Transverse colon (tissue), 4 donors: ENCODE measurements around the gene GPX2. TPM values are rescaled to one million over a fixed set of nuclear protein-coding genes. Genes with fewer than 3 reads are reported as not detected.

Experiments used
- DNase-seq: peaks from one replicate; pipeline ENCODE4 v3.0.0-alpha.2; 2019
- H3K27ac ChIP-seq, 4 donors: fragments of 200-600 bp; sonication (generic); 2 replicates each; pipeline ENCODE4 v1.5.1; 2016 to 2018; ENCODE audit warnings: inconsistent platforms in 4 of 4
- H3K27me3 ChIP-seq: fragments of 200-600 bp; sonication (generic); 2 replicates; pipeline ENCODE4 v1.5.1; 2017; ENCODE audit warnings: inconsistent platforms
- H3K36me3 ChIP-seq, 4 donors: fragments of 200-600 bp; sonication (generic); 2 replicates each; pipeline ENCODE4 v1.5.1; 2017 to 2019; ENCODE audit warnings: inconsistent platforms in 4 of 4
- H3K4me1 ChIP-seq, 4 donors: fragments of 200-600 bp; sonication (generic); 2 replicates each; pipeline ENCODE4 v1.5.1; 2017 to 2020; ENCODE audit warnings: inconsistent platforms in 4 of 4
- H3K4me3 ChIP-seq, 4 donors: fragments of 200-600 bp; sonication (generic); 1 replicate in 1 of 4; 2 replicates in 3 of 4; pipeline versions ENCODE4 v1.5.1 to v1.6.1; 2017 to 2019; ENCODE audit warnings: inconsistent platforms in 4 of 4
- H3K9me3 ChIP-seq, 2 donors: fragments of 200-600 bp; sonication (generic); 2 replicates each; pipeline ENCODE4 v1.5.1; 2017 to 2019; ENCODE audit warnings: inconsistent platforms in 2 of 2
- EP300 ChIP-seq: sonication (generic); formaldehyde crosslinking; IDR thresholded peaks from one replicate; pipeline ENCODE4 v1.6.1; 2017; ENCODE audit warnings: antibody characterized with exemption, low read depth
- POLR2A ChIP-seq: fragments of 450-650 bp; IDR thresholded peaks from one replicate; pipeline ENCODE4 v1.6.1; 2016; ENCODE audit warnings: antibody characterized with exemption, mild to moderate bottlenecking, moderate library complexity
- POLR2AphosphoS5 ChIP-seq, 3 donors: sonication (generic); formaldehyde crosslinking; IDR thresholded peaks; one replicate each; pipeline ENCODE4 v1.6.1; 2016; ENCODE audit warnings: antibody characterized with exemption in 3 of 3
- WGBS, 2 donors: methylation state at CpG; one replicate each; pipeline ENCODE4 v1.1.5; 2018; ENCODE audit warnings: low coverage in 1 of 2; 5-methylcytosine and 5-hydroxymethylcytosine counted together
- in situ Hi-C, 4 donors: fragments of 200-750 bp; cut with MboI; loops; one replicate each; pipeline versions ENCODE4 v1.15.0 to v1.15.1; 2017; ENCODE audit warnings: low sequenced_read_pairs in 3 of 4, low pct_ligation_motif_present in 1 of 4, low pct_unique_long_range_greater_than_20kb in 1 of 4
- intact Hi-C: fragments of 100-400 bp; cut with DNase I; formaldehyde crosslinking; loops from one replicate; pipeline ENCODE4 v1.15.1; 2023; ENCODE audit warnings: low total_unique reads
- total RNA-seq, 4 donors: library from RNA; depleted of rRNA; stranded (reverse); fragments of >200 nt; gene quantifications; one replicate each; pipeline ENCODE4 v1.1.0, GENCODE V29; 2016
- TF ChIP-seq, protein P1 (sequence below), 5 experiments: fragments of 200-600 bp in 3 of 5; fragments of 450-650 bp in 2 of 5; sonication (generic) in 3 of 5; IDR thresholded peaks; 1 replicate in 2 of 5; 2 replicates in 3 of 5; pipeline ENCODE4 v1.5.1; 2016 to 2017; ENCODE audit warnings: antibody characterized with exemption in 5 of 5, inconsistent platforms in 3 of 5, mild to moderate bottlenecking in 2 of 5, moderate library complexity in 1 of 5

The GPX2 gene
- total RNA-seq, 4 donors from 2014 or later: 7.9 to 292 (median 204) TPM

DNA sequence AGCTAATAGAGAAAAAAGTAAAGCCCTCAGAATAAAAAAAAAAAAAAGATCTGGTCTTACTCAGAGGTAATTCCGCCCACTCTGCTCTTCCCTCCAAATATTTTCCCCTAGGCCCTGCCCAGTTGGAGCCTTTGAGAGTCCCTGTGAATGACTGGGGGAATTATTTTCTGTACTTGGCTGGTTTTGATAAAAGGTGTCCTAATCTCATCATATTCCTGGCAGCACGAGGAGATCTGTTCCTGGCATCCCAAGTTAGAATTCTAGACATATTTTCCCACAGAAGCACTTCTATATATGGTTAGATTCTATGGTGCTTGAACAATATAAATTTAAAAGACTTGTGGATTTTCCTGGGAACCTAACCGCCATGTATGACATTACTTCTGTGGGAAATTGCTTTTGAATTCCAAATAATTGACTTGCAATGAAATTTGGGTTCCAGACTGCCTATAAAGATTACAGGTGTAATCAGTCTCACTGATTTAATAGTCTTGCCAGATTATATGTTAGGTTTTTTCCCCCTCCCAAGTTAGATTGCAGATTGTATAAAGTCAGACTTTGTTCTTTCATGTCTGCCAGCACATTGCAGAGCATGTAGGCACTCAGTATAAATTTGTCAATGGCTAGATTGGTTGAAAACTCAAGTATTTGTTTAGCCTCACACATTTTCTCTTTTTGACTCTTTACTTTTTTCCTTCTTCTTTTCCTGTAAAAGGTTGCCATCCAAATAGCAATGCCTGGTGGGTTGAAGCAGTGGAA lies 12.3 kb downstream of the GPX2 start:
- TF ChIP-seq, protein P1, sequence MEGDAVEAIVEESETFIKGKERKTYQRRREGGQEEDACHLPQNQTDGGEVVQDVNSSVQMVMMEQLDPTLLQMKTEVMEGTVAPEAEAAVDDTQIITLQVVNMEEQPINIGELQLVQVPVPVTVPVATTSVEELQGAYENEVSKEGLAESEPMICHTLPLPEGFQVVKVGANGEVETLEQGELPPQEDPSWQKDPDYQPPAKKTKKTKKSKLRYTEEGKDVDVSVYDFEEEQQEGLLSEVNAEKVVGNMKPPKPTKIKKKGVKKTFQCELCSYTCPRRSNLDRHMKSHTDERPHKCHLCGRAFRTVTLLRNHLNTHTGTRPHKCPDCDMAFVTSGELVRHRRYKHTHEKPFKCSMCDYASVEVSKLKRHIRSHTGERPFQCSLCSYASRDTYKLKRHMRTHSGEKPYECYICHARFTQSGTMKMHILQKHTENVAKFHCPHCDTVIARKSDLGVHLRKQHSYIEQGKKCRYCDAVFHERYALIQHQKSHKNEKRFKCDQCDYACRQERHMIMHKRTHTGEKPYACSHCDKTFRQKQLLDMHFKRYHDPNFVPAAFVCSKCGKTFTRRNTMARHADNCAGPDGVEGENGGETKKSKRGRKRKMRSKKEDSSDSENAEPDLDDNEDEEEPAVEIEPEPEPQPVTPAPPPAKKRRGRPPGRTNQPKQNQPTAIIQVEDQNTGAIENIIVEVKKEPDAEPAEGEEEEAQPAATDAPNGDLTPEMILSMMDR (IDR thresholded peaks at IDR 0.05): no peak
- TF ChIP-seq POLR2AphosphoS5 (IDR thresholded peaks at IDR 0.05): no peak
- no peak for TF ChIP-seq EP300
- TF ChIP-seq POLR2A: no peak
- Histone ChIP-seq H3K36me3 (peaks cover 0 to 35% (median 4%) of the 10 kb centered on the region in 4 donors), H3K4me1 (peaks cover 15 to 49% (median 23%) of the 10 kb centered on the region in 4 donors), H3K9me3 (no peaks in the 10 kb centered on the region), H3K27me3 (no peaks in the 10 kb centered on the region), H3K27ac (peak overlapping the region; percentile 38 to 57 (median 53)), H3K4me3 (no peak overlapping the region)
- intact Hi-C loops (no loop called here), in situ Hi-C loops (no loop called here)
- 48 to 53% methylated on average over 3 of the region's 3 CpGs for WGBS, 2 donors
- DNase-seq: no peak

DNA sequence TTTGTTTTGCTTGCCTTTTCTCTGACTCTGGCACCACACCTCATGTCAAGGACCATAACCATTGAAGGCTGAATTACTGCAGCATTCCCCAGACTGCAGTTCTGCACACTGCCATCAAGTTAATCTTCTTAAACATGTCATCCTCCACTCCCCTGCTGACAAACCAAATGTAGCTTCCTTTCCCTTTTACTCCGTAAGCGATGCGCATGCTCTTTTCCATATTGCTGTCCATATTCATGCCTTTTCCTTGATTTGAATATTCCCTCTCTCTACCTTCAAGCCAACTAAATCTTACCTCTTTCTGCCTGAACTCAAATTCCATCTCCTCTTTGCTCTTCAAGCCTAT lies 13.6 kb downstream of the GPX2 start:
- Histone ChIP-seq H3K36me3 (peaks cover 0 to 43% (median 10%) of the 10 kb centered on the region in 4 donors), H3K4me1 (peaks cover 13 to 41% (median 23%) of the 10 kb centered on the region in 4 donors), H3K27ac (peak overlapping the region; percentile 8 to 57 (median 29)), H3K9me3 (no peaks in the 10 kb centered on the region), H3K4me3 (no peak overlapping the region), H3K27me3 (no peaks in the 10 kb centered on the region)
- in situ Hi-C loops (no loop called here), intact Hi-C loops (no loop called here)
- 96 to 98% methylated on average over 3 of the region's 3 CpGs for WGBS, 2 donors
- no peak for DNase-seq
- no peak for TF ChIP-seq EP300
- no peak for TF ChIP-seq POLR2A
- TF ChIP-seq POLR2AphosphoS5 (IDR thresholded peaks at IDR 0.05): no peak
- TF ChIP-seq, protein P1 (IDR thresholded peaks at IDR 0.05): no peak

DNA sequence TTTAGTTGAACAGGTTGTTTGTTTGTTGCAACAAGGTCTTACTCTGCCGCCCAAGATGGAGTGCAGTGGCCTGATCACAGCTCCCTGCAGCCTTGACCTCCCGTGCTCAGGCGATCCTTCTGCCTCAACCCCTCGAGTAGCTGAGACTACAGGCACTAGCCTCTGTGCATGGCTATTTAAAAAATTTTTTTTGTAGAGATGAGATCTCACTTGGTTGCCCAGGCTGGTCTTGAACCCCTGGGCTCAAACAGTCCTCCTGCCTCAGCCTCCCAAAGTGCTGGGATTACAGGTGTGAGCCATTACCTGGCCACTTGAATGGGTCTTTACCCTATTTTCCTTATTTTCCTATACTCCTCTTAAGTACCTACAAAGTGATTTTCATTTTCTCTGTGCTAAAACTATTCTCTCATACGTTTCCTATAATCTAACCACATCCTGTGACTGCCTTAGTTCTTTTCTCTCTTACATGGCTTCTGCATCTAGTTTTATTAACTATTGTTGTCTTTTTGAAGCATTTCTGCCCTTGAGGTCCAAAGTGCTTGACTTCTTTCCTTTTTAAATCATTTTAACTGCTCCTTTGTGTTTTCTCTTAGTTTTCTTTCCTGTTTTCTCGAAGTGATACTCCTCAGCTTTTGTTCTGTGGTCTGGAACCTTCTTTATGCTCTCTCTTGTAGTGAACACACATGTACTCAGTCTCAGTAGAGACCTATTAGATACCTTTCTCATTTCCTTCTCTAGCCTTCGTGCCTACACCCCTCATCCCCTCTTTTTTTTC lies 14.1 kb downstream of the GPX2 start:
- intact Hi-C loops (no loop called here), in situ Hi-C loops (no loop called here)
- no peak for DNase-seq
- Histone ChIP-seq H3K4me1 (peaks cover 13 to 41% (median 23%) of the 10 kb centered on the region in 4 donors), H3K4me3 (no peak overlapping the region), H3K9me3 (no peaks in the 10 kb centered on the region), H3K27ac (peak overlapping the region; percentile 8 to 57 (median 29)), H3K27me3 (no peaks in the 10 kb centered on the region), H3K36me3 (peaks cover 0 to 42% (median 12%) of the 10 kb centered on the region in 4 donors)
- 72 to 77% methylated on average over 4 to 7 of the region's 7 CpGs for WGBS, 2 donors
- TF ChIP-seq POLR2AphosphoS5 (IDR thresholded peaks at IDR 0.05): no peak
- TF ChIP-seq POLR2A: no peak
- TF ChIP-seq EP300: no peak
- TF ChIP-seq, protein P1 (IDR thresholded peaks at IDR 0.05): no peak

DNA sequence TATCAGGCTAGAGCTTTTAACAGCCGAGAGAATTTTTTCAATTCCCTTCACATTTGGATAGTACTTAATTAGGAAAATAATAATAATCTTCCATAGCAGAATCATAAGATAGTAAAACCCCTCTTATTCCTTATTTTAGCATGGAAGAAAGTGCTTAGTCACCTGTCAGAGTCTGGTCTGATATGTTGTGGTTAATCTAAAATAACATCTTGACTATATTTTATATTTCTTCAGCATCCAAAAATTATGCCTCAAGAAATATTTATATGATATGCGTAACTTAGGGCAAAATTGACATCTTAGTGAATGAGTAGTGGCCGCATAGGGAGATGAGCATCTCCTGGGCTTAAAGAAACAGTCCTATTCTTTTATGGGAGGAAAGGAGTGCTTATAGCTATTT lies 15.5 kb downstream of the GPX2 start:
- H3K36me3 ChIP-seq: peaks cover 0 to 28% (median 12%) of the 10 kb centered on the region in 4 donors
- peaks cover 13 to 37% (median 23%) of the 10 kb centered on the region in 4 donors for H3K4me1 ChIP-seq
- H3K27me3 ChIP-seq: no peaks in the 10 kb centered on the region
- intact Hi-C loops (no loop called here), in situ Hi-C loops (no loop called here)
- H3K27ac ChIP-seq: no peak overlapping the region
- WGBS, 2 donors: 78 to 91% methylated on average over 3 of the region's 3 CpGs
- no peaks in the 10 kb centered on the region for H3K9me3 ChIP-seq
- no peak for DNase-seq
- H3K4me3 ChIP-seq: no peak overlapping the region
- TF ChIP-seq POLR2A (no peak), POLR2AphosphoS5 (IDR thresholded peaks at IDR 0.05) (no peak), EP300 (no peak)
- TF ChIP-seq, protein P1 (IDR thresholded peaks at IDR 0.05): no peak
